ENCODE results near the gene TRAPPC6A.

The TRAPPC6A gene

GRCh38 chr19:45177817-45178261, at the start of gene TRAPPC6A:
TRAPPC6A (minus strand) TSS chr19:45178237; CDS start chr19:45178218, 19 bp downstream.
- no peaks in the 10 kb centered on the region for H3K27me3 ChIP-seq (ENCODE audit: insufficient read depth, low read length)
- H3K9me3 ChIP-seq (ENCODE audit: low read length), result no peaks in the 10 kb centered on the region
- H3K4me3 ChIP-seq (ENCODE audit: low read length), result peak within 1 kb of the TSS; percentile 80
- H2AFZ ChIP-seq (ENCODE audit: low read depth, low read length), result peak within 1 kb of the TSS; percentile 63
- H3K4me1 ChIP-seq (ENCODE audit: insufficient read depth, low read length), result peaks cover 12% of the 10 kb centered on the region
- no peaks in the 10 kb centered on the region for H3K36me3 ChIP-seq (ENCODE audit: insufficient read depth, low read length)

GRCh38 chr19:45224645-45225044, 46.6 kb upstream of the TRAPPC6A start:
- no peaks in the 10 kb centered on the region for H3K36me3 ChIP-seq (ENCODE audit: insufficient read depth, low read length)
- H3K9me3 ChIP-seq (ENCODE audit: low read length), result no peaks in the 10 kb centered on the region
- no peaks in the 10 kb centered on the region for H3K4me1 ChIP-seq (ENCODE audit: insufficient read depth, low read length)
- H3K27me3 ChIP-seq (ENCODE audit: insufficient read depth, low read length), result no peaks in the 10 kb centered on the region
- H3K4me3 ChIP-seq (ENCODE audit: low read length), result no peak overlapping the region
- no peak overlapping the region for H2AFZ ChIP-seq (ENCODE audit: low read depth, low read length)

GRCh38 chr19:45223879-45224278, 45.8 kb upstream of the TRAPPC6A start:
- H3K9me3 ChIP-seq (ENCODE audit: low read length), result no peaks in the 10 kb centered on the region
- H3K4me3 ChIP-seq (ENCODE audit: low read length), result no peak overlapping the region
- H2AFZ ChIP-seq (ENCODE audit: low read depth, low read length), result no peak overlapping the region
- H3K27me3 ChIP-seq (ENCODE audit: insufficient read depth, low read length), result peaks cover 2% of the 10 kb centered on the region
- no peaks in the 10 kb centered on the region for H3K36me3 ChIP-seq (ENCODE audit: insufficient read depth, low read length)
- no peaks in the 10 kb centered on the region for H3K4me1 ChIP-seq (ENCODE audit: insufficient read depth, low read length)

GRCh38 chr19:45222724-45223123, 44.7 kb upstream of the TRAPPC6A start:
- Histone ChIP-seq H3K4me1 (ENCODE audit: insufficient read depth, low read length) (no peaks in the 10 kb centered on the region), H3K36me3 (ENCODE audit: insufficient read depth, low read length) (no peaks in the 10 kb centered on the region), H2AFZ (ENCODE audit: low read depth, low read length) (no peak overlapping the region), H3K4me3 (ENCODE audit: low read length) (no peak overlapping the region), H3K9me3 (ENCODE audit: low read length) (no peaks in the 10 kb centered on the region), H3K27me3 (ENCODE audit: insufficient read depth, low read length) (peaks cover 3% of the 10 kb centered on the region)

GRCh38 chr19:45218911-45219743, 41.1 kb upstream of the TRAPPC6A start:
- no peaks in the 10 kb centered on the region for H3K9me3 ChIP-seq (ENCODE audit: low read length)
- H3K4me3 ChIP-seq (ENCODE audit: low read length), result no peak overlapping the region
- peaks cover 18% of the 10 kb centered on the region for H3K27me3 ChIP-seq (ENCODE audit: insufficient read depth, low read length)
- H2AFZ ChIP-seq (ENCODE audit: low read depth, low read length), result no peak overlapping the region
- no peaks in the 10 kb centered on the region for H3K36me3 ChIP-seq (ENCODE audit: insufficient read depth, low read length)
- H3K4me1 ChIP-seq (ENCODE audit: insufficient read depth, low read length), result no peaks in the 10 kb centered on the region

GRCh38 chr19:45218426-45218825, 40.4 kb upstream of the TRAPPC6A start:
- H3K27me3 ChIP-seq (ENCODE audit: insufficient read depth, low read length), result peaks cover 18% of the 10 kb centered on the region
- no peak overlapping the region for H3K4me3 ChIP-seq (ENCODE audit: low read length)
- H3K36me3 ChIP-seq (ENCODE audit: insufficient read depth, low read length), result no peaks in the 10 kb centered on the region
- no peaks in the 10 kb centered on the region for H3K9me3 ChIP-seq (ENCODE audit: low read length)
- no peak overlapping the region for H2AFZ ChIP-seq (ENCODE audit: low read depth, low read length)
- H3K4me1 ChIP-seq (ENCODE audit: insufficient read depth, low read length), result no peaks in the 10 kb centered on the region

- Histone ChIP-seq H3K4me3 (ENCODE audit: low read length) (no peak overlapping the region), H3K36me3 (ENCODE audit: insufficient read depth, low read length) (no peaks in the 10 kb centered on the region), H3K4me1 (ENCODE audit: insufficient read depth, low read length) (no peaks in the 10 kb centered on the region), H3K27me3 (ENCODE audit: insufficient read depth, low read length) (peaks cover 18% of the 10 kb centered on the region), H3K9me3 (ENCODE audit: low read length) (no peaks in the 10 kb centered on the region), H2AFZ (ENCODE audit: low read depth, low read length) (no peak overlapping the region)
Measured at GRCh38 chr19:45217957-45218334, 39.9 kb upstream of the TRAPPC6A start.

- H3K4me1 ChIP-seq (ENCODE audit: insufficient read depth, low read length), result no peaks in the 10 kb centered on the region
- no peaks in the 10 kb centered on the region for H3K36me3 ChIP-seq (ENCODE audit: insufficient read depth, low read length)
- peaks cover 18% of the 10 kb centered on the region for H3K27me3 ChIP-seq (ENCODE audit: insufficient read depth, low read length)
- H3K4me3 ChIP-seq (ENCODE audit: low read length), result no peak overlapping the region
- no peaks in the 10 kb centered on the region for H3K9me3 ChIP-seq (ENCODE audit: low read length)
- H2AFZ ChIP-seq (ENCODE audit: low read depth, low read length), result no peak overlapping the region
Measured at GRCh38 chr19:45217193-45217956, 39.3 kb upstream of the TRAPPC6A start.

- Histone ChIP-seq H3K27me3 (ENCODE audit: insufficient read depth, low read length) (peaks cover 18% of the 10 kb centered on the region), H3K36me3 (ENCODE audit: insufficient read depth, low read length) (no peaks in the 10 kb centered on the region), H2AFZ (ENCODE audit: low read depth, low read length) (no peak overlapping the region), H3K4me1 (ENCODE audit: insufficient read depth, low read length) (no peaks in the 10 kb centered on the region), H3K4me3 (ENCODE audit: low read length) (no peak overlapping the region), H3K9me3 (ENCODE audit: low read length) (no peaks in the 10 kb centered on the region)
Measured at GRCh38 chr19:45216667-45217066, 38.6 kb upstream of the TRAPPC6A start.

- Histone ChIP-seq H3K4me3 (ENCODE audit: low read length) (no peak overlapping the region), H3K36me3 (ENCODE audit: insufficient read depth, low read length) (no peaks in the 10 kb centered on the region), H2AFZ (ENCODE audit: low read depth, low read length) (no peak overlapping the region), H3K9me3 (ENCODE audit: low read length) (no peaks in the 10 kb centered on the region), H3K27me3 (ENCODE audit: insufficient read depth, low read length) (peaks cover 18% of the 10 kb centered on the region), H3K4me1 (ENCODE audit: insufficient read depth, low read length) (no peaks in the 10 kb centered on the region)
Measured at GRCh38 chr19:45215391-45216191, 37.6 kb upstream of the TRAPPC6A start.

GRCh38 chr19:45213031-45213430, 35.0 kb upstream of the TRAPPC6A start:
- Histone ChIP-seq H3K9me3 (ENCODE audit: low read length) (no peaks in the 10 kb centered on the region), H3K4me1 (ENCODE audit: insufficient read depth, low read length) (no peaks in the 10 kb centered on the region), H3K36me3 (ENCODE audit: insufficient read depth, low read length) (no peaks in the 10 kb centered on the region), H3K27me3 (ENCODE audit: insufficient read depth, low read length) (peaks cover 16% of the 10 kb centered on the region), H2AFZ (ENCODE audit: low read depth, low read length) (no peak overlapping the region), H3K4me3 (ENCODE audit: low read length) (no peak overlapping the region)

- Histone ChIP-seq H2AFZ (ENCODE audit: low read depth, low read length) (no peak overlapping the region), H3K4me3 (ENCODE audit: low read length) (no peak overlapping the region), H3K4me1 (ENCODE audit: insufficient read depth, low read length) (no peaks in the 10 kb centered on the region), H3K27me3 (ENCODE audit: insufficient read depth, low read length) (peaks cover 8% of the 10 kb centered on the region), H3K36me3 (ENCODE audit: insufficient read depth, low read length) (no peaks in the 10 kb centered on the region), H3K9me3 (ENCODE audit: low read length) (no peaks in the 10 kb centered on the region)
Measured at GRCh38 chr19:45211751-45212381, 33.8 kb upstream of the TRAPPC6A start.

All from neuron (in vitro differentiated cells).